Caco-2 (cell line): ENCODE data around the gene SLC25A24. TPM values are rescaled to one million over a fixed set of nuclear protein-coding genes. Genes with fewer than 3 reads are reported as not detected.

Experiments used
- BruUV-seq: library from RNA; stranded (reverse); fragments of 400-500 nt; replicated peaks from 2 replicates; lab custom pipeline; 2021; lab: Mats Ljungman, UMichigan
- CTCF ChIA-PET: fragments of 300-600 bp; sonication (Branson Sonifier 250); formaldehyde crosslinking; loops from one replicate; lab custom pipeline; 2022; ENCODE audit warnings: antibody characterized with exemption; lab: Charles Lee
- POLR2A ChIA-PET: fragments of 300-600 bp; sonication (Branson Sonifier 250); formaldehyde crosslinking; loops from one replicate; lab custom pipeline; 2022; ENCODE audit warnings: antibody characterized with exemption; lab: Charles Lee
- DNase-seq, 2 experiments: peaks; one replicate each; pipeline versions ENCODE4 v3.0.0 to v3.0.0-alpha.2; 2020 to 2022
- H3K27me3 ChIP-seq: replicated peaks from 2 replicates; pipeline ENCODE4 v1.6.0; 2011; ENCODE audit warnings: low read length; ENCODE audit not compliant: control insufficient read depth, insufficient read depth
- H3K36me3 ChIP-seq: 2 replicates; pipeline ENCODE4 v1.5.1; 2011; ENCODE audit warnings: low read length; ENCODE audit not compliant: control insufficient read depth, insufficient read depth
- H3K4me1 ChIP-seq: fragments of 250-450 bp; sonication (Bioruptor Pico); 2 replicates; pipeline ENCODE4 v1.5.1; 2020; ENCODE audit warnings: mild to moderate bottlenecking
- H3K4me3 ChIP-seq: 2 replicates; pipeline ENCODE4 v1.5.1; 2011; ENCODE audit warnings: low read depth, mild to moderate bottlenecking, control low read depth, low read length
- H3K9me3 ChIP-seq: fragments of 250-450 bp; sonication (Bioruptor Pico); 2 replicates; pipeline ENCODE4 v1.5.1; 2020; ENCODE audit warnings: mild to moderate bottlenecking, moderate library complexity
- H3K27ac Mint-ChIP-seq: one replicate; pipeline ENCODE4 v1.8.0; 2022; ENCODE audit warnings: mixed read lengths; ENCODE audit not compliant: unreplicated experiment
- H3K27me3 Mint-ChIP-seq: one replicate; pipeline ENCODE4 v1.8.0; 2022; ENCODE audit warnings: mixed read lengths; ENCODE audit not compliant: insufficient read depth, unreplicated experiment
- H3K36me3 Mint-ChIP-seq: one replicate; pipeline ENCODE4 v1.8.0; 2022; ENCODE audit warnings: mild to moderate bottlenecking, mixed read lengths; ENCODE audit not compliant: insufficient read depth, unreplicated experiment
- H3K4me1 Mint-ChIP-seq: one replicate; pipeline ENCODE4 v1.8.0; 2022; ENCODE audit warnings: low read depth, mixed read lengths; ENCODE audit not compliant: unreplicated experiment
- H3K4me3 Mint-ChIP-seq: one replicate; pipeline ENCODE4 v1.8.0; 2022; ENCODE audit warnings: mild to moderate bottlenecking, moderate library complexity, mixed read lengths; ENCODE audit not compliant: unreplicated experiment
- H3K9me3 Mint-ChIP-seq: one replicate; pipeline ENCODE4 v1.8.0; 2022; ENCODE audit warnings: mixed read lengths; ENCODE audit not compliant: unreplicated experiment
- intact Hi-C: fragments of 100-400 bp; cut with micrococcal nuclease; formaldehyde crosslinking; loops from one replicate; pipeline ENCODE4 v1.10.0; 2022; ENCODE audit not compliant: unreplicated experiment
- total RNA-seq: library from RNA; stranded (reverse); gene quantifications from 2 replicates; pipeline ENCODE4 v1.2.3, GENCODE V29; 2022
- TF ChIP-seq, protein P1 (sequence below), 2 experiments: fragments of 200-600 bp in 1 of 2; IDR thresholded peaks; 1 replicate in 1 of 2; 2 replicates in 1 of 2; pipeline versions ENCODE4 v1.5.1 to v1.8.0; 2011 to 2022; ENCODE audit warnings: antibody characterized with exemption in 1 of 2, control low read depth in 1 of 2, inconsistent platforms in 1 of 2, low read depth in 1 of 2, low read length in 1 of 2, mild to moderate bottlenecking in 1 of 2, moderate library complexity in 1 of 2; ENCODE audit not compliant: insufficient read depth in 1 of 2, severe bottlenecking in 1 of 2, unreplicated experiment in 1 of 2

Gene SLC25A24
- total RNA-seq, 1 experiment from 2014 or later: 26.4 TPM

DNA sequence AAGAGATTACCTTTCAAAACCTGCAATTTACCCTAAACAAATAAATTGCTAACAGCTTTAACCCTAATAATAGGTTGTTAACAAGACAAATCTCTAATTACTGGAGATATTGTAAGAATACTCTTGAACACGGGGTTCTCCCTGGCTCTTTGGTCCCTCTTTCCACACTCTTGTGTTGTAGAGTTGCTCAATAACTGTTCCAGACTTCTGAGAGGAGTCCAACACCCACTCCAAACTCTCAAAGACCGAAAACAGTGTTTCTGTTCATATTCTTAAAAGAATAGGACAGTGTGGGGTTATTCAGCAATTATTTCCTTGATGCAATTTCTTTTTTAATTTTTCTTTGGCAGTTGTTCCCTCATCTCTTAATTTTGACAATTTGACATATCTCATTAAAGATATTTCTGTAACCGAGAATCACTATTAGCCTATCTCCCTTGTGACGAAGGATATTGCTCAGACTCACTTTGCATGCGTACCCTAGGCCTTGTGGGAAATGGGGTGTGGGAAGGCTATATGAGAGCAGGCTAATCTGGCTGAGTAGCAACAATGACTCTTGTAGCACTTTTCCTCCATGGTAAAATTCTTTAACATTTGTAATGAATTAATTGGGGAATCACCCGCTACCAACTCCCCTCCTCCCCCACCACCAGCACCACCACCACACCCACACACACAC, 90.7 kb downstream of the SLC25A24 start:
- no peaks in the 10 kb centered on the region for H3K9me3 ChIP-seq
- no peak for DNase-seq
- H3K4me1 ChIP-seq: no peaks in the 10 kb centered on the region
- no peak overlapping the region for H3K4me3 ChIP-seq
- CTCF ChIA-PET: no interaction called here
- H3K36me3 ChIP-seq: no peaks in the 10 kb centered on the region
- H3K27ac Mint-ChIP-seq: no peak overlapping the region
- TF ChIP-seq, protein P1, sequence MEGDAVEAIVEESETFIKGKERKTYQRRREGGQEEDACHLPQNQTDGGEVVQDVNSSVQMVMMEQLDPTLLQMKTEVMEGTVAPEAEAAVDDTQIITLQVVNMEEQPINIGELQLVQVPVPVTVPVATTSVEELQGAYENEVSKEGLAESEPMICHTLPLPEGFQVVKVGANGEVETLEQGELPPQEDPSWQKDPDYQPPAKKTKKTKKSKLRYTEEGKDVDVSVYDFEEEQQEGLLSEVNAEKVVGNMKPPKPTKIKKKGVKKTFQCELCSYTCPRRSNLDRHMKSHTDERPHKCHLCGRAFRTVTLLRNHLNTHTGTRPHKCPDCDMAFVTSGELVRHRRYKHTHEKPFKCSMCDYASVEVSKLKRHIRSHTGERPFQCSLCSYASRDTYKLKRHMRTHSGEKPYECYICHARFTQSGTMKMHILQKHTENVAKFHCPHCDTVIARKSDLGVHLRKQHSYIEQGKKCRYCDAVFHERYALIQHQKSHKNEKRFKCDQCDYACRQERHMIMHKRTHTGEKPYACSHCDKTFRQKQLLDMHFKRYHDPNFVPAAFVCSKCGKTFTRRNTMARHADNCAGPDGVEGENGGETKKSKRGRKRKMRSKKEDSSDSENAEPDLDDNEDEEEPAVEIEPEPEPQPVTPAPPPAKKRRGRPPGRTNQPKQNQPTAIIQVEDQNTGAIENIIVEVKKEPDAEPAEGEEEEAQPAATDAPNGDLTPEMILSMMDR (IDR thresholded peaks at IDR 0.05; ENCODE audit: insufficient read depth in 1 of 2, low read depth in 1 of 2, low read length in 1 of 2, severe bottlenecking in 1 of 2, unreplicated experiment in 1 of 2): no peak
- no peak overlapping the region for H3K4me3 Mint-ChIP-seq
- POLR2A ChIA-PET: no interaction called here
- no peaks in the 10 kb centered on the region for H3K27me3 ChIP-seq
- no peaks in the 10 kb centered on the region for H3K4me1 Mint-ChIP-seq
- H3K27me3 Mint-ChIP-seq: no peaks in the 10 kb centered on the region
- BruUV-seq: no TSS peak
- intact Hi-C loops: no loop called here
- no peaks in the 10 kb centered on the region for H3K9me3 Mint-ChIP-seq
- H3K36me3 Mint-ChIP-seq: no peaks in the 10 kb centered on the region

DNA sequence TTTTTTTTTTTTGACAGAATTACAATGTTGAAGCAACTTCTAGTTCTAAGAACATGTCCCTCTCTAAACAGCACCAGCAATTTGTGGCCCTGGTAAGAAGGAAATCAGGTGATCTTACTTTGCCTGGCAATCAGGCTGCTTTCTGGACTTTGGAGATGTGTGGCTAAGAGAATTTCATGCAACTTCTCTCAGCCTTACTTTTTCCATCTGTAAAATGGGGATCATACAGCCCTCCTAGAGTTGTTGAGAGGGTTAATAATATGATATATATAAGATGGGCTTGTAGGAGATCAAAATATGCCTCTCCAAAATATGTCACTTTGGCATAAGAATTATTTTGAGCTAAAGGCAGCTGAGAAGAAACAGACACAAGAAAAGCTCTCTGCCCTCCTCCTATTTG, 92.0 kb downstream of the SLC25A24 start:
- intact Hi-C loops: no loop called here

DNA sequence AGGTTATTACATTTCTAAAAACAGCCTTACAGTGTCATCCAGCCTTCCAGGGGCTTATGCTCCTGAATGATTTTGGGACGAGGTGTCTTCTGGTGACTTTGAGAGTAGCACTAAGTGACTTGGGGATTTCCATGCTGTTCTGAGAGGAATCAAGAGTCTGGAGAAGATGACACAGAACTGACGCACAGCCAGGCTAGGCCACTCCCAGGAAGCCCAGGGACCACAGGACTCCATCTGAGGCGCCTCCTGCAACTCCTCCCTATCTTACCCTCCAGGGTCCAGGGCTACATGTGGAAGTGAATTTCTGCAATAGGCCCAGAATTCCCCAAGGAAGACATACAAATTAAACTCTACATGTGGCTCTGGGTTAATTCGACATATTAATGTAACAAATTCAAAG, 92.5 kb downstream of the SLC25A24 start:
- H3K36me3 Mint-ChIP-seq: no peaks in the 10 kb centered on the region
- H3K9me3 Mint-ChIP-seq: no peaks in the 10 kb centered on the region
- intact Hi-C loops: no loop called here
- Histone ChIP-seq H3K36me3 (no peaks in the 10 kb centered on the region), H3K4me3 (no peak overlapping the region), H3K9me3 (no peaks in the 10 kb centered on the region), H3K27me3 (no peaks in the 10 kb centered on the region), H3K4me1 (no peaks in the 10 kb centered on the region)
- H3K27ac Mint-ChIP-seq: no peak overlapping the region
- no peak overlapping the region for H3K4me3 Mint-ChIP-seq
- POLR2A ChIA-PET: no interaction called here
- DNase-seq: no peak
- TF ChIP-seq, protein P1 (IDR thresholded peaks at IDR 0.05; ENCODE audit: insufficient read depth in 1 of 2, low read depth in 1 of 2, low read length in 1 of 2, severe bottlenecking in 1 of 2, unreplicated experiment in 1 of 2): no peak
- no TSS peak for BruUV-seq
- CTCF ChIA-PET: no interaction called here
- H3K4me1 Mint-ChIP-seq: no peaks in the 10 kb centered on the region
- peaks cover 3% of the 10 kb centered on the region for H3K27me3 Mint-ChIP-seq

More for the DNA sequence above, 92.0 kb downstream of the SLC25A24 start:
- H3K9me3 Mint-ChIP-seq: no peaks in the 10 kb centered on the region
- Histone ChIP-seq H3K36me3 (no peaks in the 10 kb centered on the region), H3K27me3 (no peaks in the 10 kb centered on the region), H3K4me1 (no peaks in the 10 kb centered on the region), H3K4me3 (no peak overlapping the region), H3K9me3 (no peaks in the 10 kb centered on the region)
- no TSS peak for BruUV-seq
- H3K27me3 Mint-ChIP-seq: peaks cover 3% of the 10 kb centered on the region
- H3K4me3 Mint-ChIP-seq: no peak overlapping the region
- no peak for DNase-seq
- H3K27ac Mint-ChIP-seq: no peak overlapping the region
- H3K4me1 Mint-ChIP-seq: no peaks in the 10 kb centered on the region
- ChIA-PET POLR2A (no interaction called here), CTCF (no interaction called here)
- no peaks in the 10 kb centered on the region for H3K36me3 Mint-ChIP-seq
- TF ChIP-seq, protein P1 (IDR thresholded peaks at IDR 0.05; ENCODE audit: insufficient read depth in 1 of 2, low read depth in 1 of 2, low read length in 1 of 2, severe bottlenecking in 1 of 2, unreplicated experiment in 1 of 2): no peak
